GM12891 (cell line): ENCODE results near the gene CABLES1.

Experiments used
- PAX5 ChIP-seq: IDR thresholded peaks from 2 replicates; pipeline ENCODE4 v1.6.1; 2011; ENCODE audit warnings: low read length, moderate library complexity, mild to moderate bottlenecking; ENCODE audit not compliant: insufficient read depth, severe bottlenecking
- POLR2A ChIP-seq: IDR thresholded peaks from 2 replicates; pipeline ENCODE4 v1.6.1; 2011; ENCODE audit warnings: low read depth, low read length, control low read depth
- POLR2AphosphoS5 ChIP-seq: IDR thresholded peaks from 2 replicates; pipeline ENCODE4 v1.6.1; 2011; ENCODE audit warnings: low read depth, low read length, control low read depth
- POU2F2 ChIP-seq: IDR thresholded peaks from 2 replicates; pipeline ENCODE4 v1.6.1; 2011; ENCODE audit warnings: low read depth, mild to moderate bottlenecking, control low read depth, low read length, moderate library complexity
- SPI1 ChIP-seq: IDR thresholded peaks from 2 replicates; pipeline ENCODE4 v1.6.1; 2011; ENCODE audit warnings: low read depth, low read length, control low read depth
- TAF1 ChIP-seq: IDR thresholded peaks from 2 replicates; pipeline ENCODE4 v1.6.1; 2011; ENCODE audit warnings: low read depth, low read length, control low read depth

GRCh38 chr18:23099621-23100020, 35.7 kb upstream of the CABLES1 start:
- no peak for TF ChIP-seq POLR2AphosphoS5
- no peak for TF ChIP-seq POLR2A
- TF ChIP-seq TAF1, result no peak
- TF ChIP-seq SPI1, result no peak
- TF ChIP-seq PAX5, result no peak
- TF ChIP-seq POU2F2, result no peak
